ENCODE data around the gene NEK1.

DNA sequence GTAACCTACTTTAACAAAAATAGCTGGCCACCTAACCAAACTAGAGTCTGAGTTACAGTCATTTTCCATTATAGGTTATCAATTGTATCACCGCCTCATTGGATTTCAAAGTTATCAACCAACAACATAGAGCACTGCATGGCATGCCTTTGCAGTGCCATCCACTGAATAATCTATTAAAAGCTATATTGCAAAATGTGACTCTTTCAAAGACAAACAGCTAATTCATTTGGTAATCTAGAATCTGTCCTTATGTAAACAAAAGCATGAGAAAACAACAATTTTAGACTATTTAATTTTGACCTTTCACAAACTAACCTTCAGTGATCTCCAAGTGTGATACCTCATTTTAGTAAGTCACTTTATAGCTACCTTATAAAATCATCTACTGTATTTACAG, 197.5 kb downstream of the NEK1 start:
- TF ChIP-seq, protein P1, sequence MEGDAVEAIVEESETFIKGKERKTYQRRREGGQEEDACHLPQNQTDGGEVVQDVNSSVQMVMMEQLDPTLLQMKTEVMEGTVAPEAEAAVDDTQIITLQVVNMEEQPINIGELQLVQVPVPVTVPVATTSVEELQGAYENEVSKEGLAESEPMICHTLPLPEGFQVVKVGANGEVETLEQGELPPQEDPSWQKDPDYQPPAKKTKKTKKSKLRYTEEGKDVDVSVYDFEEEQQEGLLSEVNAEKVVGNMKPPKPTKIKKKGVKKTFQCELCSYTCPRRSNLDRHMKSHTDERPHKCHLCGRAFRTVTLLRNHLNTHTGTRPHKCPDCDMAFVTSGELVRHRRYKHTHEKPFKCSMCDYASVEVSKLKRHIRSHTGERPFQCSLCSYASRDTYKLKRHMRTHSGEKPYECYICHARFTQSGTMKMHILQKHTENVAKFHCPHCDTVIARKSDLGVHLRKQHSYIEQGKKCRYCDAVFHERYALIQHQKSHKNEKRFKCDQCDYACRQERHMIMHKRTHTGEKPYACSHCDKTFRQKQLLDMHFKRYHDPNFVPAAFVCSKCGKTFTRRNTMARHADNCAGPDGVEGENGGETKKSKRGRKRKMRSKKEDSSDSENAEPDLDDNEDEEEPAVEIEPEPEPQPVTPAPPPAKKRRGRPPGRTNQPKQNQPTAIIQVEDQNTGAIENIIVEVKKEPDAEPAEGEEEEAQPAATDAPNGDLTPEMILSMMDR (IDR thresholded peaks at IDR 0.05) = no peak
- TF ChIP-seq POLR2A (IDR thresholded peaks at IDR 0.05) = no peak
